Measurements from ENCODE around the gene TMED1.
"Not testable (repeated sequence)": the region's sequence is repeated elsewhere in the genome, so short reads cannot be mapped to it uniquely, and the experiment has no call there.

TMED1 gene, protein sequence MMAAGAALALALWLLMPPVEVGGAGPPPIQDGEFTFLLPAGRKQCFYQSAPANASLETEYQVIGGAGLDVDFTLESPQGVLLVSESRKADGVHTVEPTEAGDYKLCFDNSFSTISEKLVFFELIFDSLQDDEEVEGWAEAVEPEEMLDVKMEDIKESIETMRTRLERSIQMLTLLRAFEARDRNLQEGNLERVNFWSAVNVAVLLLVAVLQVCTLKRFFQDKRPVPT

DNA sequence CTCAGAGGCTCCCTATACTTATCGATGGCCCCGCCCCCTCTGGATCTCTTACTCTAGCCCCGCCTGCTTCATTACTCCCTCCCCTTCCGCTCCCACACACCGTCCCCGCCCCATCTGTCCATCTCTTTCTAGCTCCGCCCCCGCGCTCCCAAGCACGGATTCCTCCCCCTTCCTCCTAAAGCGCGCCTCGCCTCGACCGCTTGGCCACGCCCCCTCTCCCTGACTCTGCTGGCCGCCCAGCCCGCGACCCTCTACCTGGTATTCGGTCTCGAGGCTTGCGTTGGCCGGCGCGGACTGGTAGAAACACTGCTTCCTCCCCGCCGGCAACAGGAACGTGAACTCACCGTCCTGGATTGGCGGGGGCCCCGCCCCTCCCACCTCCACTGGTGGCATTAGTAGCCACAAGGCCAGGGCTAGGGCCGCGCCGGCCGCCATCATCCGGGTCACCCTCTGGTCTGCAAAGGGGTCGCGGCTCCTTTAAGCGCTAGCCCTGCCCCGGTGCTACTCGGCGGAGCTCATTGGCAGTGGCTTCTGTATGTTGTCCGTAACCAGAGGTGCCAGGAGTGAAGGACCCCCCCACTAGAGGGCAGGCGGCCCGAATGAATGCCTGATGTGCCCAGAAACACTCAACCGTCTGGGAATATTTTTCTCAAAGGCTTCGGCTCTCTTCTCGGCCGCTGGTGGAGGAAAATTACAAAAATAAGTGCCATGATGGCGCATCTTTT is at the start of gene TMED1:
TSS of gene TMED1 (minus strand) at position 459 of the 725 bp plus-strand sequence. CDS start at position 438, 21 bp downstream.
- peak; percentile 97 to 99 for DNase-seq (ENCODE audit: low read depth in 2 of 2)

DNA sequence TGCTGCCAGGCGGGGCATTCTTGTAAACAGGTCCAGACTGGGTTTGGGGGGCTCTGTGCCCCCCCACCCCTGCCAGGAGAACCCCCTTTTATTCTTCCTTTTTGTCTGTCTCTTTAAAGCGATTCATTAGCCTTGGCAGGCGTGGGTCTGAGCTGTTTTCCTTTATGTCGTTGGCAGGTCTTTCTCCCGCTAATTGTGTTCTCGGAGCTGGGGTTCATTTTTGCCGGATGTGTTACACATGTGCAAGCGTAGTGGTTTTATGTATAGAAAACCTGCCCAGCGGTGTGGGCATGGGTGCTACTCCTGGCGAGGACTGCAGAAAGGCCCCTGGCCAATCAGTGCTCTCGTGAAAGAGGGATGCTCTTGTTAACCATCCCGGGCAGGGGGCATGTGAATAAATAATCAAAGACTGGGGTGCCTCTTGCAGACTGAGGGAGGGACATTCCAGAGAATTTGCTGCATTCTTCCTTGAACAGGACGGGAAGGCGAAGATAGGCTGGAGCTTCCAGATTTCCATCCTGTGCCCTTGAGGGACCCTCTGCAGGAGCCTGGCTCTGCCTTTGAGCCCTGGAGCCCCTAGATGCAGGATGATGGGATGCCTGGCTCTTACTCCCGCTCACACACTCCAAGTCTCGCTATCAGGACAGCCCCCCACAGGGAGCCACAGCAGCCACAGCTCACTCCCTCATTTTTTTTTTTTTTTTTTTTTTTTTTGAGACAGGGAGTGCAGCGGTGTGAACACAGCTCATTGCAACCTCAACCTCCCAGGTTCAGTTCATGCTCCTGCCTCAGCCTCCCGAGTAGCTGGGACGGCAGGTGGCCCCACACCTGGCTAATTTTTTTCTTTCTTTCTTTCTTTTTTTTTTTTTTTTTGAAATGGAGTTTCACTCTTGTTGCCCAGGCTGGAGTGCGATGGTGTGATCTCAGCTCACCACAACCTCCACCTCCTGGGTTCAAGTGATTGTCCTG is 49.5 kb upstream of the TMED1 start:
- no peak for DNase-seq (ENCODE audit: low read depth in 2 of 2)

DNA sequence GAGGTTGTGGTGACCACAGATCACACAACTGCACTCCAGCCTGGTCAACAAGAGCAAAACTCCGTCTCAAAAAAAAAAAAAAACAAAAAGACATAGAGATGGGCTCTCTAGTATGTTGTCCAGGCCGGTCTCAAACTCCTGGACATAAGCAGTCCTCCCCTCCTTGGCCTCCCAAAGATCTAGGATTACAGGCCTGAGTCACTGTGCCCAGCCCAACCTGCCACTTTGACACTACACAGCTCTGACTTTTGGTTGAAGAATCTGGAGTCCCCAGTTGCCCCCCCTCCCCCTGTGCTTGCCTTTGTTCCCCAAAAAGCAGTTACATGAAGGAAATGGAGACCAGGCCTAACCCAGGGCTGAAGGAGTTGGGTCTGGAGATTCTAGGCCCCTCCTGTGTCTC is 48.3 kb upstream of the TMED1 start:
- DNase-seq (ENCODE audit: low read depth in 2 of 2): no peak

DNA sequence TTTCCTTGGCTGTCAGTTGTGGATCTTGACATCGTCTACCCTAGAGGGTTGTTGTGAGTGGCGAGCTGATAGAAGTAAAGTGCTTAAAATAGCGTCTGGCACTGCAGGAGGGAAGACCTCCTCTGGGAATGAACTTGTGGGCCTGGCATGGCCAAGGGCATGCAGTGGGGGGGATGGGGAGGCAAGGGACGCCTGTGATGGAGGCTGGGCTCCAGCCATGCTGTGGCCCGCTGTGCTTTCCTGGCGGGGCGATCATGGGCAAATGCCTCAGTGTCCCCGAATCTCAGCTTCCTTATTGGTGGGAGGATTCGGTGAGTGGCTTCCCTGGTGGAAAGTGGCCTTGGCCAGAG is 46.1 kb upstream of the TMED1 start:
- no peak for DNase-seq (ENCODE audit: low read depth in 2 of 2)

DNA sequence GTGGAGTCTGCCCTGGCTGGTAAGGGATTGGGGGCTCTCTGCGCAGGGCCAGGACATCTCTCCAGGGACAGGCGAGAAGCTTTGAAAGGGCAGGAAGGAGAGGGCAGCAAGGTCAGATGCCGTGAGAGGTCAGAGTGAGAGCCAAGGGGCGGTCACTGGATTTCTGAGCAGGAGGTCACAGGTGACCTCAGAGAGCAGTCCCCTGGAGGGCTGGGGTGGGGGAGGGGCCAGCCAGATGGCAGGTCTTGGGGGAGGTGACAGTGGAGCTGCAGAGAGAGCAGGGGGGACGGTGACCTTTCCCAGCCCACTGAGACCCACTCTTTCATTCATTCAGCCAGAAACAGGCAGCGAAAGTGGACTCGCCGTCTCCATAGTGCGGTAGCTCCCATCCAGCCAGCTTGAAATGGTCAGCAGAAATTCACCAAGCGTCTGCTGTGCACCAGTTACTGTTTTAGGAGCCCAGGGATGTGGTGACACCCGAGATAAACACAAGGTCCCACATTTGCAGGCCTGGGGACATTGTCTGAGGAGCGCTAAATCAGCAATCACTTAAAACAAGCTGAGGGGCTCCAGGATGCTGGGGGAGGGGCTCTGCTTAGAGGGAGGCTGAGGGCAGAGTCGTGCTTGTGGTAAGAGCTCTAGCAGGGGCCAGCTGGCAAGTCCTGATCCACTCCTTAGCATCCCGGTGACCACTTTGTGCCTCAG is 45.5 kb upstream of the TMED1 start:
- DNase-seq (ENCODE audit: low read depth in 2 of 2): no peak

DNA sequence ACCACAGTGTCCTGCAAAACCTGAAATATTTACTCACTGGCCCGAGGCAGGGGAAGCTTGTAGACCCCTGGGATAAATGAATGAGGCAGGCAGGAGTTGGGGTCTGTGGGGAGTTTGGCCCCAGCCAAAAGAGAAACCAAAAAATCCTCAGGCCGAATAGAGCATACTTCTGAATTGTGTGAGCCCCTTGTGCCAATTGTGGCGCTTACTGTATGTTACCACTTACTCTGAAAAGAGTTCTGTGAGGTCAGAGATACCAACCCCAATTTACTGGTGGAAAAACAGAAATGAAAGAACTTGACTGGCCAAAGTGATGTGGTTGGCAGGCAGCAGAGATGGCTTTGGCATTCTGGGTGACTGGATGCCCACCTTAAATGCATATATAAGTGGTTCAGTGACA is 42.2 kb upstream of the TMED1 start:
- no peak for DNase-seq (ENCODE audit: low read depth in 2 of 2)

DNA sequence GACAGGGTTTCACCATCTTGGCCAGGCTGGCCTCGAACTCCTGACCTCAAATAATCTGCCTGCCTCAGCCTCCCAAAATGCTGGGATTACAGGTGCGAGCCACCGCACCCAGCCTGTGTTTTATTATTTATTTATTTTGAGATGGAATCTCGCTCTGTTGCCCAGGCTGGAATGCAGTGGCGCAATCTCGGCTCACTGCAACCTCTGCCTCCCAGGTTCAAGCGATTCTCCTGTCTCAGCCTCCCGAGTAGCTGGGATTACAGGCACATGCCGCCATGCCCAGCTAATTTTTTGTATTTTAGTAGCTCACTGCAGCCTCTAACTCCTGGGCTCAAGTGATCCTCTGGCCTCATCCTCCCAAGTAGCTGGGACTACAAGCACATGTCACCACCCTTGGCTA is 41.6 kb upstream of the TMED1 start:
- not testable (repeated sequence) for DNase-seq (ENCODE audit: low read depth in 2 of 2)

DNA sequence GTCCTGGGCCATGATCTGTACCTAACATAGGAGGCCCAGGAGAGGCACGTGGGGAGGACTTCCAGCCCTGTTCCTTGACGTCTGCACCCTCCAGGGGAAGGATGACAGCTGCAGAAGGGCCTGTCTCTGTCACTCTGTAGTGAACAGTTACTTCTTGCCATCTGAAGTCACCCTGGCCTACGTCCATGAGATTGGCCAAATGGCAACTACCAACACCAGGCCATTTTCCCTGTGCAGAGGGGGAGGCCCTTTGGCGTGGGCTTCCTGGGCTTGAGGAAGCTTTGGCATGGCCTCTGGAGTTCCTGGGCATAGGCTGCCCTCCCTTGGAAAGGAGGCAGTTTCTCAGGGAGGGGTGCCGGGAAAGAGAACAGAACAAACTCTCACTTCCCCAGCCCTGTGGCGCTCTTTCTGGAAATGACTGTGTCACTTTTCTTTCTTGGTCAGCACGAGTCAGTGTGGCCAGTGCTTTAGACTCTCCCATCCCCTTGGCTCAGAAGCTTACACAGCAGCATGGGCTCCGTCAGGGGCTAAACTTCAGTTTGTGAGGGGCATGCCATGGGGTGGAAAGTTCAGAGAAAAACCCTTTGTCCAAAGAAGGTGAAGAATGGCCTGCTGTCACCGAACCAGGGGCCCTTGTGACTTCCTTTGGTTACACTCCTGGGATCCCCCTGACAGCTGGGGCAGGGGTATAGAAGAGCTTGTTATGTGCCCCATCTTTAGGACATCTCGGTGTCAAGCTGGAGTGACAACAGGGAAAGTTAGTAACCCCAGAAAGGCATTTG is 40.6 kb upstream of the TMED1 start:
- DNase-seq (ENCODE audit: low read depth in 2 of 2): peak in 1 of 2 donors; percentile 5

DNA sequence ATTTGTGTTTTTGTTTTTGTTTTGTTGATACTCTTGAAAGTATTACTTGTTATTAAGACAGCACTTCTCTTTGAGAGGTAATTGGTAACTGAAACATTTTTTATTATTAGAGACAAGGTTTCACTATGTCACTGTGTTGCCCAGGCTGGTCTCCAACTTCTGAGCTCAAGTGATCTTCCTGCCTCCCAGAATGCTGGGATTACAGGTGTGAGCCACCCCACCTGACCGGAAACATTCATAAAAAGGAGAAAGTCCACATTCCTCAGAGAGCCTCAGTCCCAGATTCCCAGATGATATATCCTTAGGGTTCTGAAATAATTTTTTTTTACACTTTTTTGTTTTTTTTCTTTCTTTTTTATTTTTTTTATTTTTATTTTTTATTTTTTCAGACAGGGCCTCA is 38.0 kb upstream of the TMED1 start:
- no peak for DNase-seq (ENCODE audit: low read depth in 2 of 2)

DNA sequence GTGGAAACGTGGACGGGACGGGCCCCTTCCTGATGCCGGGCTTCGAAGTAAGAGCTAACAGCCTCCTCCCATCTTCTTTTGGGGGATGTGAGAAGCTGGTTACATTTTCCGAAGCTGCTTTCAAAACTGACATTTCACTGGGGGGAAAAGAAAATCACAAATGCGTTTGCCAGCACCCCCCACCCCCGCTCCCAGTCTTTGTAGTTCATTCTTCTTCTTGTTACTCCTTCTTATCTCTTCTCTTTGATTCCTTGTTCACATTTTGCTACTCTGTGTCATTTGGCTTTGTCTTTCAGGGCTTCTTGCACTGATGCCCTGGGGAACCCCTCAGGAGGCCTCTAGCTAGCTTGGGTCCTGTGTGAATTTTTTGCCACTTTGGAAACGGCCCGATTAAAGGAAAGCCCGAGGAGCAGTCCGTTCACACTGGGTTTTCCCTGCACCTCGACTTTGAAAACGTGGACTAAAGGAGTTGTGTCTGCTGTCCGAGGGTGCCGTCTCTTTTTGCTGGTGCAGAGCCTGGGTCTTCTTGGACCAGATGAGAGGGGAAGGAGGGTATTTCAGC is 36.6 kb upstream of the TMED1 start:
- DNase-seq (ENCODE audit: low read depth in 2 of 2): no peak

DNA sequence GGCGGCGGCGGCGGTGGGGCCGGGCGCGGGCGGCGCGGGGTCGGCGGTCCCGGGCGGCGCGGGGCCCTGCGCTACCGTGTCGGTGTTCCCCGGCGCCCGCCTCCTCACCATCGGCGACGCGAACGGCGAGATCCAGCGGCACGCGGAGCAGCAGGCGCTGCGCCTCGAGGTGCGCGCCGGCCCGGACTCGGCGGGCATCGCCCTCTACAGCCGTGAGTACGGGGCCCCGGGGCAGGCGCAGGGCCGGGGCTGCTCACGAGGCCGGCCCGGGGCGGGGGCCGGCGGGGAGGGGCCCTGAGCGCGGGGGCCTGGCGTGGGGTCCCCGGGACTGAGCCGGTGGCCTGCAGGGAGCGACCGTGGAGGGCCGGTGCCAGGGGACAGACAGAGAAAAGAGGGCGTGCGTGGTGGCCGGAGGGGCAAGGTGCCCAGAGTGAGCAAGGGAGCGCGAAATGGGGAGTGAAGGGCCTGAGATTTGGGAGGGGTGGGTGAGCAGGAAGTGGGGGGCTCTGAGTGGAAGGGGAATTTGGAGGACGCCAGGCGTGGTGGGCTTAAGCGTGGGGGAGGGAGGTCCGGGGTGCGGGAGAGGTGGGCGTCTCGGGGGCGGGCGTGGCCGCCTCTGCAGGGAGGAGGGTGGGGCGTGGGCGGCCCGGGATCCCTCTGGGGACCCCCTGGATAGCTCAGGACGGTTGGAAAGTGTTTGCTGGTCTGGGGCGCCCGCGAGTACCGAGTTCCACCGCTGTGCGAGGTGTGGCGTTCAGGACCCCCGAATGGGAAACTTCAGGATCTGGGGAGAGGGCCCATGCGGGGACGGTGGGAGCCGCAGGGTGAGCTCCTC is 35.9 kb upstream of the TMED1 start:
- peak; percentile 13 to 16 for DNase-seq (ENCODE audit: low read depth in 2 of 2)

DNA sequence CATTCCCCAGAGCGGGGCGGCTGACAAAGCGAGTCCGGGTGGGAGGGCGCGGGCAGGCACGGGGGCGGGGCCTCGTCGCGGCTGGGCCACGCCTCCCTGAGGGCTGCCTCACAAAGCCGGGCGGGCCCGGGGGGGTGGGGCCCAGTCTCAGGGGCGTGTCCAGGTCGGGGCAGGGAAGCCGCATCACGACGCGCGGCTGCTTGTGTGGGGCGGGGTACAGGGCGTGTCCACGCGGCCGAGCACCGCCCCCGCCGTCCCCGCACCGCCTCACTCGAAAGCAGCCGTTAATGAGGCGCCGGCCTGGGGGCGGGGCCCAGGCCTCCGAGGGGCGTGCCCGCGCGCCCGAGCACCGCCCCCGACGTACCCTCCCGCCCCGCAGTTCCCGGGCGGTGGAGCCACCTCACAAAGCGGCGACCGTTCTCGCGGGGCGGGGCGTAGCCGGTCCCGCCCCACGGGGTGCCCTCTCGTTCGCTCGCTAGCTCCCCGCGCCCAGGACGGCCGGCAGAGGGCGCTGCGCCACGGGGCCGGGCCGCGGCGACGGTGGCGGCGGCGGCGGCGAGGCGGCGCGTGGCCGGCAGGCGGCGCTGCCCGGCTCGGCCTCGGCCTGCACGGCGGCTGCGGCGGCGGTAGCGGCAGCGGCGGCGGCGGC is 35.1 kb upstream of the TMED1 start, which contains the start of gene CARM1:
TSS of gene CARM1 (plus strand) at position 599 of the 649 bp plus-strand sequence. CDS start 150 bp downstream, outside the sequence.
- DNase-seq (ENCODE audit: low read depth in 2 of 2): peak; percentile 99

DNA sequence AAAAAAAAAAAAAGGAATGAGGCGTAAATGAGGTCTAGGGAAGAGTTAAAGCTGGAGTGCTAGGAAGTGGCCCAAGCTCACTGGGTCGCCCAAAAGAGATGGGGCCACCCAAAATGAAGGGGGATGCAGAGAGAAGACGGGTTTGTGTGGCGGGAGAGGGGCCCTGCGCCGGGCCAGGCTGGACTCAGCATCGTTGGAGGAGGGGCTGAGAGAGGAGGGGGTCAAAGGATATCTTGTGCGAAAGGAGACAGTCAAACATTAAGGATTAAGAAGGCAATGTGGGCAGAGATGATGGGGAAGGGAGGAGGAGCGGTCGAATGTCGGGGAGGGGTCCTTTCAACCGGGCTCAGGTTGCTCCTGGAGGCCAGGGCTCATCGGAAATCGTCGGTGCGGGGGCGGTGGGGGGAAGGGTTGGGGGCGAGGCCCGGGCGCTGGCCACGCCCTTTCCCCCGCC is 34.5 kb upstream of the TMED1 start:
- no peak for DNase-seq (ENCODE audit: low read depth in 2 of 2)

DNA sequence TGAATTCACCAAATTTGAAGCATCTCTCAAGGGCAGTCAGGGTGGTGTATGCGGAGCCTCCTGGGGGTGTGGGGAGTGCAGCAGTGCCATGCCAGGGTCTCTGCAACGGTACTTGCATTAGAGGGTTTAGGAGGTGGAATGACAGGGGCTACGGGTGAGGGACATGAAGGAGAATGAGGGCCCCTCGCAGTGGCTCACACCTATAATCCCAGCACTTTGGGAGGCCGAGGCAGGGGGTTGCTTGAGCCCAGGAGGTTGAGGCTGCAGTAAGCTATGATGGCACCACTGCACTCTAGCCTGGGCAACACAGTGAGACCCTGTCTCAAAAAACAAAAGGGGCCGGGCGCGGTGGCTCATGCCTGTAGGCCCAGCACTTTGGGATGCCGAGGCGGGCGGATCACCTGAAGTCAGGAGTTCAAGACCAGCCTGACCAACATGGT is 33.9 kb upstream of the TMED1 start:
- DNase-seq (ENCODE audit: low read depth in 2 of 2): not testable (repeated sequence)

DNA sequence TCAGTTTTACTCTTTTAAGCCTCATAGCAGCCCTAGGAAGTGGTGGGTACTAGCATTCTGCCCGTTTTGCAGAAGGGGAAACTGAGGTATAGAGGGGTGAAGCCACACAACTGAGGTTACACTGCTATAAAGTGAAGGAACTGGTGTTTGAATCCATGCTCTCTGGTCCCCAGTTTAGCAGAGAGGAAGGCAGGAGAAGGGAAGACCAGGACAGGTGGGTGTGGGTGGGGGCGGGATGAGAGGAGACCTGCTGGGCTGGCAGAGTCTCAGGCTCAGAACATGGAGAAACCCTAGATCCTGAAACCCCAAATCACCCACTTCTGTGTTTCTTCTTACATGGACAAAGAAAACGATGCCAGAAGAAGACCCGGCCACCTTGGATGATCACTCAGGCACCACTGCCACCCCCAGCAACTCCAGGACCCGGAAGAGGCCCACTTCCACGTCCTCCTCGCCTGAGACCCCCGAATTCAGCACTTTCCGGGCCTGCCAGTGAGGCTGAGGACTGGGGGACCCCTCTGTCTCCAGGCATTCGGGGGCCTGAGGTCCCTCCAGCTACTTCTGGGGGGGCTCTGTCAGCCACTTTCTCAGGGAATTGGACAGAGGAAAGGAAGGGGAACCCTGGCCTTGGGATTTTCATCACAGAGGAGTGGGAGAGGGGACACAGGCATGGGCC is 33.0 kb upstream of the TMED1 start:
- DNase-seq (ENCODE audit: low read depth in 2 of 2): no peak

DNA sequence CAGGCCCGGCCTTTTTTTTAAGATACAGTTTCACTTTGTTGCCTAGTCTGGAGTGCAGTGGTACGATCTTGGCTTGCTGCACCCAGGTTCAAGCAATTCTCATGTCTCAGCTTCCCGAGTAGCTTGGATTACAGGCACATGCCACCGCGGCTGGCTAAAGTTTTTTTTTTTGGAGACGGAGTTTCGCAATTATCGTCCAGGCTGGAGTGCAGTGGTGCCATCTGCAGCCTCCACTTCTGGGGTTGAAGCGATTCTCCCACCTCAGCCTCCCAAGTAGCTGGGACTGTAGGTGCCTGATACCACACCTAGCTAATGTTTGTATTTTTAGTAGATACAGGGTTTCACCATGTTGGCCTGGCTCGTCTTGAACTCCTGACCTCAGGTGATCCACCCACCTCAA is 30.5 kb upstream of the TMED1 start:
- no peak for DNase-seq (ENCODE audit: low read depth in 2 of 2)

DNA sequence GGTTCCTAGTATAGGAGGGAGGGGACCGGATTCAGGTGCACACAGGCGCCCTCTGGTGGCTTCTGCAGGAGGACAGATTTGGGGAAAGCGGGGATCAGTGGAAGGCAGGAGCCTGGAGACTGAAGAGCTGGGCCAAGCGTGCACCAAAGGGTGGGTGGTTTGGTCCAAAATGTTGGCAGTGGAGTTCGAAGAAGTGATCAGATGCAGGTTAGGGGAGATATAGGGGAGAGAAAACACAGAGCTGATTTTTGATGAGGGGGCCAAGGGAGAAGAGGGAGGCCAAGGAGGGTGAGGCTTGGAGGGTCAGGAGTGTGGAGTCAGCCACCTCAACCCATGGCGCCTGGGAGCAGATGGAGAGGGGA is 28.5 kb upstream of the TMED1 start:
- DNase-seq (ENCODE audit: low read depth in 2 of 2): peak; percentile 73 to 79

DNA sequence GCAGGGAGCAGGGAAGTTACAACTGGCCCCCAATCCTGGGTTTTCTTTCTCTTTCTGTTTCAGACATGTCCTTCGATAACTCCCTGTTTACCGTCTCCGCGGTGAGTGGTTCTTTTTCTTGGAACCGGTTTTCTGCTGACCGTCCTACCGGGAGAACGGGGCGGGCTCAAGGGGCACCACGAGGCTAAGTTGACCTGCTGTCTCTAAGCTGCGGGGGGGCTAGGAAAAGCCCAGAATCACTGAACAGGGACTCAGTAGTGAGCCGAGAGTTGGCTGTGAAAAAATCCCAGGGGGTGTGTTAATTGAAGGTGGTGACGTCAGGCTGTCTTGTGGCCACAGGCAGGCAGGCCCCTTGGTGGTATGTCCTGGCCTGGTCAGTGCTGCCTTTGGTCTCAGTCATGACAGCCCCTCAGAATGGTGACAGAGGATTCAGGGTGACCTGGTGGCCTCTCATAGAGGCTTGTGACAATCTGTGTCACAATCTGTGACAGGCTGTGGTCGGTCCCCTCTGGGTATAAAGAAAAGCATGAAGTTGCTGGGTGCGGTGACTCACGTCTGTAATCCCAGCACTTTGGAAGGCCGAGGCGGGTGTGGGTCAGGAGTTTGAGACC is 27.2 kb upstream of the TMED1 start:
- DNase-seq (ENCODE audit: low read depth in 2 of 2): no peak

Data from stimulated activated CD8-positive, alpha-beta memory T cell treated with anti-CD3 and anti-CD28 coated beads, Interleukin-2, amount 100 ng/mL, for 48 hours (primary cell).